GM19239 (cell line): ENCODE data around the gene PPP1R12C.

Source experiments
- DNase-seq: peaks from one replicate; pipeline ENCODE4 v3.0.0; 2011; ENCODE audit warnings: low spot score; ENCODE audit not compliant: insufficient read length
- FAIRE-seq: peaks from 2 replicates; lab custom pipeline; 2011; peaks lifted over from hg19 to GRCh38; lab: Jason Lieb, UNC

The PPP1R12C gene

DNA sequence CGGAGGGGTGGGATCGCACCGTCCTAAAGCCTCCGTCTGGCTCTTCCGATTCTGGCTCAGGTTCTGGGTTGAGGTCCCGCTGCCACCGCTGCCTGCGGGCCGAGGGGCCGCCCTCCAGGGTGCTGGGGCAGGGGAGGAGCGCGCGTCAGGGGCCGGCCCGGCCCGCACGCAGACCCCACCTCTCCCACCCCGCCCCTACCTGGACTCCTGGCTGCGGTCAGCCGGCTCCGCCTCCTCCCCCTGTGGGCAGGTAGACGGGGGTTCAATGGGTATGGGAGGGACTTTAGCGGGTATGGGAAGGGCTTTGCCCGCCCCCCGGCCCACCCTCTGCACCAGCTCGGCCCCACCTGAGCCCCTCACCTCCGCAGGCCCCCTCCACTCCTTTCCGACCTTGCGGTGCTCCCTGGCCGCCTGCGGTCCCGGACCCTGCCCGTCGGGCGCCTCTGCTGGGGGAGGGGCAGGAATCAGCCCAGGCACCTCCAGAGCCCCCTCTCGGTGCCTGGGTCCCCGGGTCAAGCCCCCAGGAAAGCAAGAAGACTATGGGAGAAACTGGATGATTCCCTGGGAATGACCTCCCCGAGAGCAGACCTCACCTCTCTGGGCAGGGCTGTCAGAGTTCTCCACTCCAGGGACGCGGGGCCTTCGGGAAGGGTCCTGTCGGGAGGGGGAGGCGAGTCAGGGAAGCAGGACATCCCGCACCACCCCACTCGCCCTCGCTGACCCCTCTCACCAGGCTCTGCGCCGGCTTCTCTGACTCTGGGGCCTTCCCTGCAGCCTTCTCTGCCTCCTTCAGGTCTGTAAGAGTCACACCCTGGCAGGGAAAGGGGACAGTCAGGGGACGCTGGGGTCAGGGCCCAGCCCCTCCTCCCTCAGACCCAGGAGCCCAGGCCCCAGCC lies 24.8 kb downstream of the PPP1R12C start:
- no peak for FAIRE-seq

GRCh38 chr19:55091955-55092354 lies 25.5 kb downstream of the PPP1R12C start:
- no peak for DNase-seq
- no peak for FAIRE-seq

More for the DNA sequence above, 24.8 kb downstream of the PPP1R12C start:
- DNase-seq, result no peak

- FAIRE-seq, result no peak
- no peak for DNase-seq
Observed at GRCh38 chr19:55091126-55091910, 26.1 kb downstream of the PPP1R12C start.

DNA sequence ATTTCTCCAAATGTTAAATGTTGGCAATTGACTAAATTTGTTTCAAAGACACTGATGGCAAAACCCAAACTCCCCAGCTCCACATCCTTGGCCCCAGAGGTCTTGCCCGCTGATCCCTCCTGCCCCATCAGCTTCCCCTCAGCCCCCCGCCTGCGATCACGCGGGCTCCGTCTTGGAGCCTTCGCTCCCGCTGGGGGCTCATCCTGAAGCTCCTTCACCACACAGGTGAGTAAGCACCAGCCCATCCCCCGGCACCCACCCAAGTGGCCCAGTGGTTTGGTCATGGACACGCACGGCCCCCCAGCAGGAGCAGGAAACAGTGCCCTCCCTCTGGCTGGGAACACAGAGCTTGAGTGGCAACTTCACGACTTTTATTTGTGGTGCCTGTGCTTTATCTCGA lies 26.9 kb downstream of the PPP1R12C start:
- FAIRE-seq, result no peak
- DNase-seq, result no peak

GRCh38 chr19:55089342-55089944 lies 28.0 kb downstream of the PPP1R12C start:
- DNase-seq, result no peak
- FAIRE-seq, result no peak

DNA sequence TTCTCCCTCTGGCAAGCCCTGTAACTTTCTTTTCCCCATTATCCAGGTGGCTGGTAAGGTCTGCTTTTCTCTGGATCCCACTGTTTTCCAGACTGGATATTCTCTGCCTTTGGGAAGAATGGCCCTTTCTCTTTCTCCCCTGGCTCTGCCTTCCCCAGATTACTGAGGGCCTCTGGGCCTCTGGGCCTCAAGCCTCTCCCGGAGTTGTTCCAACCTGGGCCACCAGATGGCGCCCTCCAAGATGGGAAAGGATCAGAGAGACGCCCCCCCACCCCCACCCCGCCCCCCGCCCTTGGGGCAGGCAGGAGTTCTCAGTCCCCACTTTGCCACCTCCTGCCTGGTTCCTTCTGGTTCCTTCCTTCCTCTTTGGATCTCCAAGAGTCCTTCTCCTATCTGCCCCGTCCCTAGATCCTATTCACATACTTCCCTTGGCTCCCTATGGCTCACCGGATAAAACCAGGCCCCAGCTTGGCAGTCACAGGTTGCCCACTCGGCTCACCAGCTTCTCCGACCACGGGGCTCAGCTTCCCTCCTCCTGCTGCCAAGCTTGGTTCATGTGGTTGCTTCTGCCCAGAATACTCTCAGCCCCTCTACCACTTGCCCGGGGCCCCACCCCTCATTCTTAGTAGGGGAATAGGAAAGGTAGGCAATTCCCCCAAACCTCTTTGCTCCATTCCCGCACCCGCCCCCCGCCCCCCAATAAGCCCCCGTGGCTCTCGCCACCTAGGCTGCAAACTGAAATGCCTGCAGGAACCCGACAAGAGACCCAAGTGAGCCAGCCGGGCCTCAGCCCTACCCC lies 28.7 kb downstream of the PPP1R12C start:
- FAIRE-seq, result no peak
- peak; percentile 79 for DNase-seq

GRCh38 chr19:55088021-55088451 lies 29.4 kb downstream of the PPP1R12C start:
- DNase-seq (no peak), FAIRE-seq (no peak)

DNA sequence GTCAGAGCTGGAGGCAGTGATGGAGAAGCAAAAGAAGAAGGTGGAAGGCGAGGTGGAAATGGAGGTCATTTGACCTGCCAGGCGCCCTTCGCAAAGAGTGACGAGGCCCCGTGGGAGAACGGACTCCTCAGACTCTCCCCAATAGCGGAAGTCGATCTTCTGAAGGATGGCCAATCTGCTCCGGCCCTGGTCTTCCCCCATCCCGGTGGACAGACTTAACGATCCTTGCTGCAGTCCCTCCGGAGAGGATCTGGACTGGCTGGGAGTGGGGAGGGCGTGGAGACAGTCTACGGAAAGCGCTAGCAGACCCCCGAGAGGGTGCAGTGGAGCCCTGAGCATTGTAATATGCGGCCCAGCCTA lies 29.9 kb downstream of the PPP1R12C start:
- no peak for FAIRE-seq

GRCh38 chr19:55086730-55087541 lies 30.5 kb downstream of the PPP1R12C start:
- FAIRE-seq, result no peak

More for the DNA sequence above, 29.9 kb downstream of the PPP1R12C start:
- DNase-seq, result no peak

DNA sequence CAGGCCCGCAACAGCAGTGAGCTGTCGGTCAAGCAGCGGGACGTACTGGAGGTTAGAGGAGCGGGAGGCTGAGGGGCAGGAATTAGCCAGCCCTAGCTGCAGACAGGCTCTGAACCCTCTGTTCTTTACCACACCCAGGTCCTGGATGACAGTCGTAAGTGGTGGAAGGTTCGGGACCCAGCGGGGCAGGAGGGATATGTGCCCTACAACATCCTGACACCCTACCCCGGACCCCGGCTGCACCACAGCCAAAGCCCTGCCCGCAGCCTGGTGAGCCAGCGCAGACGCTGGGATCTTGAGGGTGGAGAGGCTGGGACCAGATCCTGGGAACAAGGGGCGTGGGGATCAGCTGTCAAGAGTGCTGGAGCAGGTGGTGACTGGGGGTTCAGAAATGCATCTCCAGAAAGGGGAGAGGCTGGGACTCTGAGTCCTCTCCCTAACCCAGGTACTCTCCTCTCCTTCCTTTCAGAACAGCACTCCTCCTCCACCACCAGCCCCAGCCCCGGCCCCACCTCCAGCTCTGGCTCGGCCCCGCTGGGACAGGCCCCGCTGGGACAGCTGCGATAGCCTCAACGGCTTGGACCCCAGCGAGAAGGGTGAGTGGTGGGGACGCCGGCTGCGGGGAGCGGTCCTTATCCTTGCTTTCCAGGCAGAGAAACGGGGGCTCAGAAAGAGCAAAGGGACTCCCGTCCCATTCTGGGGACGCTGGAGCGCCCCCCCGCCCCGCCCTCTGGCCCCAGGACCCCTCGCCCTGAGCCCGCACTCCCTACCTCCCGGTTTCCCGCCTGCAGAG lies 31.3 kb downstream of the PPP1R12C start:
- no peak for DNase-seq
- no peak for FAIRE-seq

More at GRCh38 chr19:55086730-55087541, 30.5 kb downstream of the PPP1R12C start:
- no peak for DNase-seq

GRCh38 chr19:55084416-55084815 lies 33.0 kb downstream of the PPP1R12C start:
- DNase-seq, result no peak
- no peak for FAIRE-seq

GRCh38 chr19:55083004-55083850 lies 34.2 kb downstream of the PPP1R12C start:
- FAIRE-seq (peak; percentile 66), DNase-seq (no peak)

GRCh38 chr19:55082020-55082851 lies 35.2 kb downstream of the PPP1R12C start:
- DNase-seq (no peak), FAIRE-seq (no peak)

DNA sequence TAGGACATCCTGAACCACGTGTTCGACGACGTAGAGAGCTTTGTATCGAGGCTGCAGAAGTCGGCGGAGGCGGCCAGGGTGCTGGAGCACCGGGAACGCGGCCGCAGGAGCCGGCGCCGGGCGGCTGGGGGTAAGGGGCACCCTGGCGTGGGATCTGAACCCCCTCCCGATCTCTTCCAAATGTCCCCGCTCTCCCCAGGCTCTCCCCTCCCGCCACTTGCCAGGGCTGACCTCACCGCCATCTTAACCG lies 35.7 kb downstream of the PPP1R12C start:
- FAIRE-seq (no peak), DNase-seq (no peak)

DNA sequence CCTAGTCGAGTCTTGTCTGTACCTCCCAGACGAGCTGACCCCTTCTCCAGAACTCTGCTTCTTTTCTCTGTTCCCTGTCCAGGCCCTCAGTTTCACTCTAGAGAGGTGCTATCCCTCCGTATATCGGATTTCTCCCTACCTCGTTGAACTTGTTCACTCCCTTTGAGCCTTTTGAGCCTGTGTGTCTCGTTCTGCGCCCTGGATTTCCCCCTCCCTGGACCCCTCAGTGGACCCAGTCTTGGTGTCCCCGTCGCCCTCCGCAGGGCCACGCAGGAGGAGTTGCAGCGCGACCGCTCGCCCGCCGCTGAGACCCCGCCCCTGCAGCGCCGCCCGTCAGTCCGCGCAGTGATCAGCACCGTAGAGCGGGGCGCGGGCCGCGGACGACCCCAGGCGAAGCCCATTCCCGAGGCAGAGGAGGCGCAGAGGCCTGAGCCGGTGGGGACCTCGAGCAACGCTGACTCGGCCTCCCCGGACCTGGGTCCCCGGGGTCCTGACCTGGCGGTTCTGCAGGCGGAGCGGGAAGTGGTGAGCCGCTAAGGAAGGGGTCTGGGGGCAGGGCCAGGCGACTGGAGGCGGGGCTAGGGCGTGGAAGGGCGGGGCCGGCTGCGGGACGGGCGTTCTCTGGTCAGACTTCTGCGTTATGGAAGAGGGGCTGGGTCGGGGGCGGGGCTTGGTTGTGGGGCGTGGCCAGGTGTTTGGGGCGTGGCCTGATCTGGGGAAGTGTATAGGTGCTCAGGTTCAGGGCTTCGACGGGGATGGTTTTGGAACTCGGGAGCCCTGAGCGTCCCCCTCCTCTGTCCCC lies 36.3 kb downstream of the PPP1R12C start:
- DNase-seq (peak; percentile 97), FAIRE-seq (peak; percentile 68)
